Measurements from ENCODE around the gene ROCK2.
A peak's percentile ranks its signal among the peaks of the same experiment; 100 is the strongest.

ROCK2 gene

GRCh38 chr2:11292464-11293255 is 51.8 kb downstream of the ROCK2 start:
- H3K36me3 ChIP-seq (ENCODE audit: control insufficient read depth in 2 of 2, insufficient read depth in 1 of 2, low read length in 2 of 2): no peaks in the 10 kb centered on the region
- peaks cover 8% of the 10 kb centered on the region for H3K4me1 ChIP-seq (ENCODE audit: control insufficient read depth, insufficient read depth, low read length)
- ChIA-PET POLR2A (no interaction called here), CTCF (no interaction called here)
- no peak for TF ChIP-seq ZNF37A (tag by site-specific recombination; IDR thresholded peaks at IDR 0.05)
- TF ChIP-seq SETDB1 (IDR thresholded peaks at IDR 0.05; ENCODE audit: insufficient read length, low read length): peak; percentile 69
- no peak for TF ChIP-seq RBAK (tag by site-specific recombination; IDR thresholded peaks at IDR 0.05)
- TF ChIP-seq OVOL3 (tag by site-specific recombination; IDR thresholded peaks at IDR 0.05): no peak
- no peak for TF ChIP-seq YY1 (tag by site-specific recombination; IDR thresholded peaks at IDR 0.05)
- TF ChIP-seq SCRT2 (tag by site-specific recombination; IDR thresholded peaks at IDR 0.05): no peak
- peak; percentile 22; the same call in 1 of the 2 replicates for TF ChIP-seq SP3 (tag by site-specific recombination; IDR thresholded peaks at IDR 0.05)
- TF ChIP-seq ZNF146 (tag by site-specific recombination; IDR thresholded peaks at IDR 0.05): no peak
- TF ChIP-seq PRDM6 (tag by site-specific recombination; IDR thresholded peaks at IDR 0.05): peak; percentile 83
- TF ChIP-seq ZBTB17 (tag by site-specific recombination; IDR thresholded peaks at IDR 0.05): peak; percentile 51; the same call in 1 of the 2 replicates
- no peak for TF ChIP-seq ZNF600 (tag by site-specific recombination; IDR thresholded peaks at IDR 0.05)
- TF ChIP-seq IKZF3 (tag by site-specific recombination; IDR thresholded peaks at IDR 0.05): 0 out of 2 replicates have a peak, but pooled peaks have one; percentile 39
- TF ChIP-seq INSM2 (tag by site-specific recombination; IDR thresholded peaks at IDR 0.05): no peak
- no peak for TF ChIP-seq BCL11B (tag by site-specific recombination; IDR thresholded peaks at IDR 0.05; ENCODE audit: low read depth)
- TF ChIP-seq SP7 (tag by site-specific recombination; IDR thresholded peaks at IDR 0.05): 0 out of 2 replicates have a peak, but pooled peaks have one; percentile 28
- no peak overlapping the region for H3K4me3 ChIP-seq (ENCODE audit: low read depth, low read length)
- no peaks in the 10 kb centered on the region for H3K9me3 ChIP-seq (ENCODE audit: control insufficient read depth, insufficient read depth, low read depth, low read length)
- no peak overlapping the region for H3K27ac ChIP-seq (ENCODE audit: extremely low read depth, low read depth, low read length)

- Histone ChIP-seq H3K36me3 (ENCODE audit: control insufficient read depth in 2 of 2, insufficient read depth in 1 of 2, low read length in 2 of 2) (peaks cover 0 to 2% of the 10 kb centered on the region in 2 experiments; a peak in 1 of 3 replicates), H3K27ac (ENCODE audit: extremely low read depth, low read depth, low read length) (no peak overlapping the region), H3K4me1 (ENCODE audit: control insufficient read depth, insufficient read depth, low read length) (peaks cover 4% of the 10 kb centered on the region), H3K9me3 (ENCODE audit: control insufficient read depth, insufficient read depth, low read depth, low read length) (no peaks in the 10 kb centered on the region), H3K4me3 (ENCODE audit: low read depth, low read length) (no peak overlapping the region)
- POLR2A ChIA-PET: interaction anchor here (0.6 kb wide), 1 partner anchor 136 kb away, joined by 6 read pairs; no protein-coding TSS in a partner anchor
- CTCF ChIA-PET: no interaction called here
- TF ChIP-seq ZNF670 (tag by site-specific recombination; IDR thresholded peaks at IDR 0.05; ENCODE audit: low read depth) (no peak), ZNF518A (tag by site-specific recombination; conservative IDR thresholded peaks at IDR 0.05; ENCODE audit: low read depth) (no peak), ZNF529 (tag by site-specific recombination; IDR thresholded peaks at IDR 0.05; ENCODE audit: insufficient replicate concordance) (no peak), ZNF585B (tag by site-specific recombination; IDR thresholded peaks at IDR 0.05) (no peak), ZFP3 (tag by site-specific recombination; IDR thresholded peaks at IDR 0.05; ENCODE audit: low read depth) (no peak), ZNF600 (tag by site-specific recombination; IDR thresholded peaks at IDR 0.05) (no peak), IKZF3 (tag by site-specific recombination; IDR thresholded peaks at IDR 0.05) (no peak), HIC1 (tag by site-specific recombination; IDR thresholded peaks at IDR 0.05) (no peak), ZNF302 (tag by site-specific recombination; IDR thresholded peaks at IDR 0.05; ENCODE audit: low read depth) (no peak), ZNF701 (tag by site-specific recombination; IDR thresholded peaks at IDR 0.05) (no peak), ZBTB21 (tag by site-specific recombination; IDR thresholded peaks at IDR 0.05) (no peak), ZNF549 (tag by site-specific recombination; IDR thresholded peaks at IDR 0.05) (no peak)
These were observed 53.7 kb downstream of the ROCK2 start for GRCh38 chr2:11290713-11291112.

All from HEK293 (cell line).